Thyroid gland (tissue), 4 donors: ENCODE measurements around the gene STRA8.

Experiments used
- CTCF ChIP-seq, 6 experiments: fragments of 200-600 bp in 3 of 6; fragments of 450-650 bp in 3 of 6; sonication (generic) in 3 of 6; IDR thresholded peaks; one replicate each; pipeline ENCODE4 v1.5.1; 2016 to 2019; ENCODE audit warnings: antibody characterized with exemption in 6 of 6, mild to moderate bottlenecking in 2 of 6, inconsistent platforms in 1 of 6, moderate library complexity in 1 of 6
- POLR2A ChIP-seq, 2 donors: fragments of 450-650 bp; IDR thresholded peaks; one replicate each; pipeline ENCODE4 v1.6.1; 2017; ENCODE audit warnings: antibody characterized with exemption in 2 of 2, mild to moderate bottlenecking in 2 of 2, moderate library complexity in 1 of 2

- no peak for TF ChIP-seq CTCF (IDR thresholded peaks at IDR 0.05)
- TF ChIP-seq POLR2A (IDR thresholded peaks at IDR 0.05) = no peak
These were observed 17.9 kb upstream of the STRA8 start for GRCh38 chr7:135215698-135216097.
